Right ventricle myocardium superior (tissue), 1 donor: ENCODE measurements around the gene HDAC4. TPM values are rescaled to one million over a fixed set of nuclear protein-coding genes. Genes with fewer than 3 reads are reported as not detected.
"Not testable (repeated sequence)": the region's sequence is repeated elsewhere in the genome, so short reads cannot be mapped to it uniquely, and the experiment has no call there.

Experiments used
- ATAC-seq: fragments of 200-7000 bp; cut with Tn5 transposase; one replicate; pipeline ENCODE4 v1.9.1; 2020; ENCODE audit warnings: mild to moderate bottlenecking; ENCODE audit not compliant: poor library complexity
- DNase-seq: peaks from one replicate; pipeline ENCODE4 v3.0.0-alpha.2; 2020
- intact Hi-C: fragments of 100-400 bp; cut with DNase I; formaldehyde crosslinking; loops from one replicate; pipeline ENCODE4 v1.11.2; 2022
- total RNA-seq: library from RNA; stranded (reverse); fragmentation: NEBNext Ultra II Directional; extraction: Animal tissue kit (Norgen Biotek cat#: 25700); gene quantifications from one replicate; pipeline ENCODE4 v1.2.1, GENCODE V29; 2021
- donor health status: DM: no; HTN: yes; CAD: no; lungs with severe emphysema.

HDAC4 gene
- total RNA-seq, 1 donor from 2014 or later, result 24.9 TPM

DNA sequence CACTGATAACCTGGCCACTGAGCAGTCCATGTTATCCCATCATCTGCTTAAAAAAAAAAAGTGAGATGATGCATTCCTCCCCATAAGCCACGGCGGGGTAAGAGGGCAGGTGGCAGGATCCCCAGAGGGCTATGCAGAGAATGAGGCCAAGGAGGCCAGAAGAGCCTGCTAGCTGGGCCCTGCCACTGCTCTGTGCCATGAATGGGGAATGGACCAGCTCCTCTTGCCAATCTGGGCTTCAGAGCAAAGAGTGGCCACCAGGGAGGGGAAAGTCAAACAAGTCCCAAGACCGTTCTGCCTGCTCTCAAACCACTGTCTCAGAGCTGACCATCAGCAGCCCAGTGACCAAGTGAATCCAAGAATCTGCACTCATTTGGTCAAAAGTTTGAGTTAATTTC lies 350.6 kb downstream of the HDAC4 start:
- intact Hi-C loops, result no loop called here
- DNase-seq (peak; percentile 17), ATAC-seq (no peak)

DNA sequence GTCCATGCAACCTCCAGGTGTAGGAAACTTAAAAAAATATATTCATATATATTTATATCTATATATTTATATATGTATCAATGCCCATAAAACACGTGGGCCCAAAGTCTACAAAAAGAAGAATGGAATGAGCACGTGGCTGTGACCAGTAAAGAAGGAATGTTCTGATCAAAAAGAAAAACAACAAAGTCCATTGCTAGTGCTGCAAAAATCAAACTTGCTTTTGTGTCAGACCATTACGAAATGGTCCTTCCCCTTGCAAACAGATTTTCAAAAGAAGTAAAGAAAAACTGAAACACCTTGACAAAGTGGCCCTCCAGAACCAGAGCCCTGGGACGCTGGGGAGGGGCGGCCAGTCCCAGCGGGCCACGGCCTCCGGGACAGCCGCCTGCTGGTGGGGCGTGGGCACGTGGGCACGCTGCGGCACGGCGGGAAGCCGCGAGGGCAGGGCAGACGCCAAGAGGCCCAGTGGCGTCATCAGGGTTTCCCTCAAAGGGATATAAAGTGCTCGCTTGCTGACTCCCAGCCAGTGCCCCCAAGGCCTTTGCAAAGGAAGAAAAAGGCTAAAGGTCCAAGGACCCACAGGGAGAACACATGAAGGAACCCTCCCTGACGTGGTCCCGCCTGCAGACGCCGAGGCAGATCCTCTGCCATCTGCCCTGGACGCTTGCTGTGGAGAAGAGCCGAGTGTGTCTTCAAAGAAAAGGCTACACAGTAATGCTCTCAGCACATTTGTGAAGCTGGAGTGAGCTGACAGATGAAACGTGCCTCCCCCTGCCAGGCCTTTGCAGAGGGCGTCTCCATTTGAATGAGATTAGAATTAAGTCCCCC lies 351.2 kb downstream of the HDAC4 start:
- intact Hi-C loops, result no loop called here
- DNase-seq, result peak; percentile 13

DNA sequence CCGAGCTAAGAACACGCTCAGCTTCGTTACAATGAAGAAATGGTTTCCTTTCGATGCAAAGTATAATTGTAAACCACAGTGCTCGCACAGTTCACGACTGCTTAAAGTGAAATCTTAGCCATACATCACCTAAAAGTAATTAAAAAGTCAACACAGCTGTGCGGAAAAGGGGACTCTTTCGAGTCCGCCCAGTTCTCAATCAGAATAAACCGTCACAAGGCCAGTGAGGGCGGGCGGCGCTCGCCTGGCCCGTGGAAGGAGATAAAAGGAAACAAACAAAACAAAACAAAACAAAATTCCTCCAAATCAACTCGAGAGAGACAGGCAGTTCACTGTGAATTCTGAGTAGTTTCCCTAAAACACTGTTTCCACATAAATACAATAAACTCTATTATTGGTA lies 352.1 kb downstream of the HDAC4 start:
- DNase-seq, result no peak
- intact Hi-C loops, result no loop called here
- ATAC-seq, result no peak

More for the DNA sequence above, 351.2 kb downstream of the HDAC4 start:
- ATAC-seq, result no peak

DNA sequence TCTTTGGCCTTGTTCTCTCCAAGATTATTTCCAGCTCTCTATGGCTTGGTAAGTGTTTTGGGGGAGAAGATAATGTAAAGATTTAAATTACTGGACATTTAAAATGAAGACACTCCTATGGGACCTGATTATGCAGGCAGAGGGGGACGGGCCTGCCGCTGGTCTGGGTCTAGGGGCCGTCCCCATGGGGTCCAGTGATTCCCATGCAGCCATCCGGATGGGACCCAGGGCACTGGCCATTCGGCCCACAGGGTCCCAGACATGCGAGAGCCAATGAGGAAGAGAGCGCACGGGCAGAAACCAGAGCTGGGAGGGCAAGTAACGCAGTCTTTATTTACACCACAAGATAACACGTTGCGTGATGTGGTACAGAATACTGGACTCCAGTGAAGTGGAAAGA lies 353.0 kb downstream of the HDAC4 start:
- DNase-seq (no peak), ATAC-seq (no peak)
- intact Hi-C loops, result no loop called here

DNA sequence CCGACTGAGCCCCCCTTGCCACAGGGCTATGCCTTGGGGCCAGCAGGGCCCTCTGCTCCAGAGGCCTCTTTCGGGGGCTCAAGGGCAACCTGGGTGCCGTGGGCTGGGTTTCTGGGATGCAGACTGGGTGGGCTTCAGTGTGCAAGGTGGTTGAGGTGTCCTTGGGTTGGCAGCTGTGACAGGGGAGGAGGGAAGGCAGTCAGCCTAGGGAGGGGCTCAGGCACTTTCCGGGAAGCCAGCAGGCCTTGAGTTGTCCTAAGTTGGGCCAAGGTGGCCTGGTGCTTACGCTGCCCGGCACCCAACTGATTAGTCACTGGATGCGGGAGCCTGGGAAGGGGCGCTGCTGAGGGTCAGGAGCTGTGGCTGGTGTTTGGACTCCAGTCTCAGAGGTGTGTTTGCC lies 353.4 kb downstream of the HDAC4 start:
- no peak for ATAC-seq

DNA sequence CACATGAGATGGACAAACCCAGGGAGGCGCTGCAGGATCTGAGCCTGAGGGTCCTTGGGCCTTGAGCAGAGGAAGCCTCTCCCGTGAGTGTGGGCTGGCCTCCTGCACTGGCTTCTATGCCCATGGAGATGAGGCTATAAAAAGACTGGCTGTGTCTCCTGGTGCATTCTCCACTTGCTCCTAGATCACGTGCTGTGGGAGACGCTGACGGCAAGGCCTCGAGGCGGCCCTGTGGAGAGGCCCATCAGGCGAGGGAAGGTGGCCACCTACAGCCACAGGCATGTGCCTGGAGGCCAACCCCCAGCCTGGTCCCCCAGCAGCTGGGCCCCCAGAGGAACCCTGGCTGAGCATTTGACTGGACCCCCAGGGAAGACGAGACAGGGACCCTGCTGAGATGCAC lies 354.0 kb downstream of the HDAC4 start:
- intact Hi-C loops, result no loop called here
- DNase-seq, result peak; percentile 26
- peak; percentile 41 for ATAC-seq

More for the DNA sequence above, 353.4 kb downstream of the HDAC4 start:
- intact Hi-C loops, result no loop called here
- peak; percentile 20 for DNase-seq

DNA sequence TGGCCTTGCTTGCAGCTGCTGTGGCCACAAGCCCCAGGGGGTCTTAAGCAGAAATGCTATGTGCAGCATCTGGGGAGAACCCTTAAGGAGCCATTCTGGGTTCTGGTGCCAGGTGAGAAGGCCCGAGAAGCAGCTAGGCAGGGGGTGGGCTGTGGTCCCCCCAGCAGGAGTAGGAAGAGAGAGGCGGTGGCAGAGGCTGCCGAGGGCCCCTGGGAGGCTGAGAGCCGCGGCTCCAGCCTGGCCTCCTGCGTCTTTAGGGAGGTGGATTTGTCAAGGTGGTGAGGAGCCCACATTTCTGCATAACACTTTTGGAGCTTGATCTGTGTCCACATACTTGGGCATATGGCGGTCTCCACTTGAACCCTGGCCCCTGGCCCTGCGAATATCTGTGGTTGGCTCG lies 356.5 kb downstream of the HDAC4 start:
- intact Hi-C loops, result no loop called here
- DNase-seq (peak; percentile 19), ATAC-seq (no peak)

DNA sequence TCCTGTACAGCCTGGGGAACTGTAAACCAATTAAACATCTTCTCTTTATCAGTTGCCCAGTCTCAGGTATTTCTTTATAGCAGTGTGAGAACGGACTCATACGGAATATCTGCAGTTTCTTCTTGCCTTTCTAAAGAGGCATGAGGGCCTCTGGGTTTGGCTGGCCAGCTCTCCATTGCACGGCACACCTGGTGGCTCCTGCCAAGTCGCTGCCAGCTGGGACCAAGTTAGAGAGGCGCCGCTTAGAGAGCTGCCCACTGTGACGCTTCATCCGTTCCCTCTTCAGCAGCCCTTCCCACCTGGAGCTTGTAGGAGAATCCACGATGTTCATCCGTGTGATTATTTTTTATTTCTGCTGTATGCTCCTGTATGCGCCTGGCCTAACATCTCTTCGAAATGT lies 357.5 kb downstream of the HDAC4 start:
- ATAC-seq (no peak), DNase-seq (peak; percentile 21)
- intact Hi-C loops, result no loop called here

DNA sequence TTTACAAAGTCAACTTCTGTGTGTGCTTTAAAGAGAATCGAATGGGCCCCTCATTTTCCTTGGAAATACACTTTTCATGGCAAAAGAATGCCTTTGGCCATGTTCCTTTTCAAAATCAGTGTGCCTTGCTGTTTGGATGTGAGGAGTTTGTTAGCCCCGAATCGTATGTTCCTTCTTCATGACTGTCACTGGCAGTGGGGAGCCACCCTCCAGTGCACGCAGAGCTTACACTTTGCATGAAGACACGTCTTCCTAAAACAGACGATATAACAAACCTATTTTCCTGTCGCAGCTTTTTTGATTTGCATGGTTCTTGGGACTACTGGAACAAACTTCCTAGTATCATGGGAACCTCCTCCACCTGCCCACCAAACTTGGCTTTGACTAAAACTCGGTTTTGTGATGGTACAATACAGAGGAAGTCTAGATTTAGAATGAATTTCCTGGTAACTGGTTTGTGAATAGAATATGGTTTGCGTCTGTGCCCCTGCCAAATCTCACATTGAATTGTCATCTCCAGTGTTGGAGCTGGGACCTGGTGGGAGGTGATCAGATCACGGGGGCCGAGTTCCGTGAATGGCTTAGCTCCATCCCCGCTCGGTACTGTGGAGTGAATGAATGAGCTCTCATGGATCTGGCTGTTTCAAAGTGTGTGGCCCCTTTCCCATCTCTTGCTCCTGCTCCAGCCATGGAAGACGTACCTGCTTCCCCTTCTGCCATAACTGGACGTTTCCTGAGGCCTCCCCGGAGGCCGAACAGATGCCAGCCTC lies 358.1 kb downstream of the HDAC4 start:
- DNase-seq (peak; percentile 3), ATAC-seq (no peak)
- intact Hi-C loops, result no loop called here

DNA sequence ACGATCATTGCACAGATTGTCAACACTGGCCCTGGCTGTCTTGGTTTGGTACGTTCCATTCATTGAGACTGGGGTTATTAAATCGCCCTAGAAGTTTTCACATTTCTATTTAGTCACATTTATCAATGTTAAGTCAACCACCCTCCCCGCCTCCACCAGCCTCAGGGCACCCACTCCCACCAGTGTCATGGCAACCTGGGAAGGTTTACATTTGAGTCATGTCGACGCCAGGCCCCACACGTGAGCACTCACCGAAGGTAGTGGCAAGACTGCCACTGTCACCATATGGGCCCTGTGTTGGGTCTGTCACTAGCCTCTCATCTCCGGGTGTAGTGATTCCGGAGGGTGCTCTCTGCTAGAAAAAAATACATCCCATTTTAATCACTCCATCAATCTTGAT lies 358.8 kb downstream of the HDAC4 start:
- DNase-seq (peak; percentile 14), ATAC-seq (no peak)
- intact Hi-C loops, result no loop called here

DNA sequence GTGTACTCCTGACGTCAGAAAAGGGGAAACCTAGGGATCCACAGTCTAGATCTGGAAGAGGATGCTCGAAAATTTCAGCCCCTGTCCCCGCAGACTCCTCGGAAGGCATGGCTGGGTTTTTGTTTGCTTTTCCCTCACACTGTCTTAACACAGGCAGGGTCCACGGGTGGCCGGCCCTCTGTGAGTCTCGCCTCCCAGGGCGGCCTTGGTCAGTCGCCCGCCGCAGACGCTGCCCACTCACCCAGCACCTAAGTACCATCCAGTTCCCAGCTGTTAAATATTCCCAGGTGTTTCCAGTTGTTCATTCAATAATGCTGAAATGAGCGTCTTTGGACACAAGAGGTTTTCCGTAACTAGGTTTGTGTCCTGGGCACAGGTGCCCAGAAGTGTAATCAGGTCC lies 359.8 kb downstream of the HDAC4 start:
- ATAC-seq (no peak), DNase-seq (peak; percentile 17)
- intact Hi-C loops, result no loop called here

DNA sequence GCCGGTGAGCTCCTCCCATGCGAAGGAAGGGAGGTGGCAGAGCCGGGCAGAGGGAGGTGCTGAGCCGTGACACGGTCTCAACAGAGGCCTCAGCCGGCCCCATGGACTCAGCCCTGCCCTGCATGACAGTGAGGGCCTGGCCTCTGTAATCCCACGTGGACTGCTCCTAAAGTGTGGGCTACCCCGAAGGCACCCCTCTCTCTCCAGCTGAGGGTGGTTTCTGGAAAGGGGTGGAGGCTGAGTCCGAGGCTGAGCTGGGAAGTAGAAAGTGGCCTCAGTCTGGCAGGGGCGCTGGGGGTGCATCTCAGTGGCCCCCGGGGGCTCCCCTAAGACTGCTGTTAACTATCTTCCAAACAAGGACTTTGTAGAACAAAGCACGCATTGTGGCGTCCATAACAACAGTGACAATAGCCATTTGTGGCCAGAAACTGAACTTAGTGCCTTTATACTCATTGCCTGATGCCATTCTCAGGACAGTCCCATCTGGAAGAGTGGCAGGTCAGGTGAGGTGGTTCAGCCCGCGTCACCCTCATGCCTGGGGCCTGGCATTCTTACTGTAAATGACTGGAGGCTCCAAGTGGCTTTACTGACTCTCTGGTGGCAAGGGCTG lies 360.6 kb downstream of the HDAC4 start:
- peak; percentile 30 for DNase-seq
- intact Hi-C loops, result no loop called here
- no peak for ATAC-seq

DNA sequence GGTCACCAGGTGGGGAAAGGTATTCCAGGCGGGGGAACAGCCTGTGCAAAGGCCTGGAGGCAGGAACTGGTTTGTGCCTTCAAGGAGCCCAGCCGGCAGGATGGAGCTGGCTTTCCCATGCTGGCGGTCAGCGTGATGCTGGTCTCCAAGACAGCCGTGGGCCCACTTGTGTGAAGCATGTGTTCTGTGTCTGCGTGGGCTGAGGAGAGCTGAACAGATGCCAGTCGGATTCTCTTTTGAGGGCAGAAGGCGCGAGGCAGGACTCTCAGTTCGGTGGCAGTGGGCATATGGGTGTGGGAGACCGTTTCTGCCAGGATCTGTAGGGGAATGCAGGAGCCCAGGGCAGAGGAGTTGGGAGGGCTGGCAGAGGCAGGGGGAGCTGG lies 361.4 kb downstream of the HDAC4 start:
- intact Hi-C loops, result loop anchor here (10.0 kb wide), 3 partner anchors 65 to 955 kb away; no protein-coding TSS in a partner anchor
- ATAC-seq (no peak), DNase-seq (peak; percentile 34)

DNA sequence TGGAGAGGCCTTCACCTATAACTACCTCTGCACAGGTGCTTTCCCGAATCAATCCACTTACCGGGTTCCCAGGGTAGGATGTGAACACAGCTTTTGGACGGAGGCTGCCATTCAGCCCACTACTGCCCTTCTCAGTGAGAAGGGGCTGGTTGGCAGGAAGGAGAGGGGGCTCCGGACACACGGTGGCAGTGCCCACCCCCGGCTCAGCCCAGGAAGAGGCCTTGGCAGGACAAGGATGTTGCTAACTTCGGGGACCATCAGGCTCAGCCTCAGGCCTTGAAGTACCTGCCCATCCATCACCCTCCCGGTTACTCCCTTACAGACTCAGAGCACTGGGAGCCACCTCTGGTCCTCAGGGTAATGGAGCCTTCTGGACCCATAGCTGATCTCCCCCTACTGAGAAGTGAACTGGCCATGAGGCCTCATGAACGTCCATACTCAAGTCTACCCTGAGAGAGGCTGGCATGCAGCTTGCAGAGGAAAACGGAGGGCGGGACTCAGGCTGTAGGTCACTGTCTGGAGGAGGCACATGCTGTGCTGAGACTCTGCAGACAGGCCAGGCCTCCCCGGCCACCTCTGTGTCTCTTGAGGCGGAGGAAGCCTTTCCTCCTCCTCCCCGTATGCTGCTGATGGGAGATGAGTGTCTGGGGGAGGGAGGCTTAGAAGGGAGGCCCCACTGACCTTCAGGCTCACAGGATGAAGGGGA lies 361.9 kb downstream of the HDAC4 start:
- intact Hi-C loops, result loop anchor here (10.0 kb wide), 3 partner anchors 66 to 956 kb away; no protein-coding TSS in a partner anchor
- peak; percentile 17 for DNase-seq
- ATAC-seq, result no peak

DNA sequence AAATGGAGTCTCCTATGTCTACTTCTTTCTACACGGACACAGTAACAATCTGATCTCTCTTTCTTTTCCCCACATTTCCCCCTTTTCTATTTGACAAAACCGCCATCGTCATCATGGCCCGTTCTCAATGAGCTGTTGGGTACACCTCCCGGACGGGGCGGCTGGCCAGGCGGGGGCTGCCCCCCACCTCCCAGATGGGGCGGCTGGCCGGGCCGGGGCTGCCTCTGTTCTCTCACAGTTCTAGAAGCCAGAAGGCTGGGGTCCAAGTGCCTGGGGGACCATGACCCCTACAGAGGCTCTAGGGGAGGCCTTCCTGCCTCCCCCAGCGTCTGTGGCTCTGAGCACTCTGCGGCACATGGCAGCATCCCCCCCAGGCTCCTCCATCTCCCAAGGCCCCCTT lies 362.5 kb downstream of the HDAC4 start:
- intact Hi-C loops, result loop anchor here (10.0 kb wide), 3 partner anchors 67 to 957 kb away; no protein-coding TSS in a partner anchor
- not testable (repeated sequence) for ATAC-seq
- peak; percentile 17 for DNase-seq

DNA sequence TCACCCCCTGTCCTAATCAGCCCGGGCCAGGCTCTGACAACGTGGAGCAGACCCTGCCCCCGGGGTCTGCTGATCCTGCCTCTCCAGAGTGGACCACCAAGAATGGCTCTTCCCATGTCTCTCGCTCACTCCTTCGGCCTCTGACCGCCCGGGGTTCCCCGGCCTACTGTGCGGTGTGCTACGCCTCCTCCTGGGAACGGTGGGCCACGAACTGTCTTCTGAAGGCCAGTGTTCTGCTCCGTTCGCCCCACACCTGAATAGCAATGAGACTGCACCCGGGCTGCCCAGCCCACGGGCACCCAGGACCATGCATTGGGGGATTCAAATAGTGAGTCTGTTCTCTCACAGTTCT lies 363.3 kb downstream of the HDAC4 start:
- no peak for ATAC-seq
- peak; percentile 20 for DNase-seq

DNA sequence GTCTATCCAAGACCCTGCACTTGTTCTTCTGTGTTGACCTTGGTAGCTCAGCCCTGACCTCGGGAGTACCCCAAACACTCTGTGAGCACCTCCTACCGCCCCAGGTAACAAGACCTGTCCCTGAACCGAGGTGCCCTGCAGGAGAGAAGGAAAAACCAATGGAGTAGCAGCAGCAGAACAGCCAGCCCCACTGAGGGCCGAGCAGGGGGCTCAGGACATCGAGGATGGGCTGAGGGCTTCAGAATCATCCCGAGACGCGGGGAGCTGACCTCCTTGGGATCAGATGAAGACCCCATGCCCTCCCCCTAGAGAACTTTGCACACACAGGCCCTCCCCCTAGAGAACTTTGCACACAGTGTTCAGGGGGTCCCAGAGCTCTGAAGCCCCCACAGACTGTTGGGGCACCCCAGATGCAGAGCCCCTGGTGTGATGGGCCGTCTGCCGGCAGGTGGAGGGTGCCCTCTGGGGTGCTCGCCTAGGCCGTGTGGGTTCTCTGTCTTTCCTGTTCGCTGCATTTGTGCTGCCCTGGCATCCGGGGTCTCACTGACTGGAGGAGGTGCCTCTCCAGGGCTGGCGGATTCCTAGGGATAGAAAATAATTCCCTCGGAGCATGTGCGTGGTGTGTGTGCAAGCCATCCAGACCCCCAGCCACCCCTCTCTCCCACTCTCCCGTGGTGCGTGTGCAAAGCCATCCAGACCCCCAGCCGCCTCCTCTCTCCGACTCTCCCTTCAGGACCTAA lies 363.8 kb downstream of the HDAC4 start:
- ATAC-seq, result no peak
- intact Hi-C loops, result loop anchor here (10.0 kb wide), 3 partner anchors 68 to 958 kb away; no protein-coding TSS in a partner anchor
- peak; percentile 23 for DNase-seq

More for the DNA sequence above, 363.3 kb downstream of the HDAC4 start:
- intact Hi-C loops, result loop anchor here (10.0 kb wide), 3 partner anchors 67 to 957 kb away; no protein-coding TSS in a partner anchor
